GM10266 (cell line): ENCODE measurements around the gene HDAC9.

Source experiments
- DNase-seq: peaks from one replicate; pipeline ENCODE4 v3.0.0; 2012; ENCODE audit errors: extremely low spot score
- TF ChIP-seq, protein P1 (sequence below): IDR thresholded peaks from 2 replicates; pipeline ENCODE4 v1.5.1; 2012; ENCODE audit warnings: mild to moderate bottlenecking, low read depth; ENCODE audit not compliant: control insufficient read depth, insufficient read depth; ENCODE audit errors: missing control alignments

HDAC9 gene

DNA sequence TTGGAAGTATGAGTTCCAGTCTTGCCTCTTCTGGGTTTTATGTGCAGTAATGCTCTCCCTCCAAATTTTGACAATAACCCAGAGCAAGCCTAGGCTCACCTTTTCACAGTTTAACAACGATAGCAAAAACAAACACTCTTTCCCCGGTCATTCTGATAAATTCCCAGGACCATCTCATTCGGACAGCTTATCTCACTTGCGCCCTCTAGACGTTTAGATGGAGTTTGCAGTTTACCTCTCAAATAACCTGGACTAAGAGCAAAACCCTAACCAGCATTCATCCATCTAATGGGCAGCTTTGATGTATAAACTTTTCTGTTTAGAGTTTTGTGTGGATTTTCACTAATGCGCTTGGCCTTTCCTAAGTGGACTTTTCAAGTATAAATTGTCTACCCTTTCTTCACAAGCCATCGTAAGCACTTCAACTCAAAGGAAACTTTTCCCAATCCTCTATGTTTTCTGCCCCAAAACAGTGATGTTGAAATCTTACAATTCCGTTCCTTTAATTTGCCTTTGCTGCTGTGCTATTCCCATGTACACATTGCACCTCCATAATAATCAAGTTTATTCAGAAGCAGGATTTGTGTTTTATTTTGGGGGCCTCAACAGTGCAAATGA lies 114.9 kb downstream of the HDAC9 start:
- no peak for DNase-seq
- TF ChIP-seq, protein P1, sequence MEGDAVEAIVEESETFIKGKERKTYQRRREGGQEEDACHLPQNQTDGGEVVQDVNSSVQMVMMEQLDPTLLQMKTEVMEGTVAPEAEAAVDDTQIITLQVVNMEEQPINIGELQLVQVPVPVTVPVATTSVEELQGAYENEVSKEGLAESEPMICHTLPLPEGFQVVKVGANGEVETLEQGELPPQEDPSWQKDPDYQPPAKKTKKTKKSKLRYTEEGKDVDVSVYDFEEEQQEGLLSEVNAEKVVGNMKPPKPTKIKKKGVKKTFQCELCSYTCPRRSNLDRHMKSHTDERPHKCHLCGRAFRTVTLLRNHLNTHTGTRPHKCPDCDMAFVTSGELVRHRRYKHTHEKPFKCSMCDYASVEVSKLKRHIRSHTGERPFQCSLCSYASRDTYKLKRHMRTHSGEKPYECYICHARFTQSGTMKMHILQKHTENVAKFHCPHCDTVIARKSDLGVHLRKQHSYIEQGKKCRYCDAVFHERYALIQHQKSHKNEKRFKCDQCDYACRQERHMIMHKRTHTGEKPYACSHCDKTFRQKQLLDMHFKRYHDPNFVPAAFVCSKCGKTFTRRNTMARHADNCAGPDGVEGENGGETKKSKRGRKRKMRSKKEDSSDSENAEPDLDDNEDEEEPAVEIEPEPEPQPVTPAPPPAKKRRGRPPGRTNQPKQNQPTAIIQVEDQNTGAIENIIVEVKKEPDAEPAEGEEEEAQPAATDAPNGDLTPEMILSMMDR: peak; percentile 51

- no peak for DNase-seq
- TF ChIP-seq, protein P1: no peak
These were observed 119.3 kb downstream of the HDAC9 start for GRCh38 chr7:18614841-18615240.

GRCh38 chr7:18619311-18619710 lies 123.8 kb downstream of the HDAC9 start:
- TF ChIP-seq, protein P1: no peak
- no peak for DNase-seq

- TF ChIP-seq, protein P1: no peak
- DNase-seq: no peak
These were observed 127.8 kb downstream of the HDAC9 start for GRCh38 chr7:18623389-18623788.

DNA sequence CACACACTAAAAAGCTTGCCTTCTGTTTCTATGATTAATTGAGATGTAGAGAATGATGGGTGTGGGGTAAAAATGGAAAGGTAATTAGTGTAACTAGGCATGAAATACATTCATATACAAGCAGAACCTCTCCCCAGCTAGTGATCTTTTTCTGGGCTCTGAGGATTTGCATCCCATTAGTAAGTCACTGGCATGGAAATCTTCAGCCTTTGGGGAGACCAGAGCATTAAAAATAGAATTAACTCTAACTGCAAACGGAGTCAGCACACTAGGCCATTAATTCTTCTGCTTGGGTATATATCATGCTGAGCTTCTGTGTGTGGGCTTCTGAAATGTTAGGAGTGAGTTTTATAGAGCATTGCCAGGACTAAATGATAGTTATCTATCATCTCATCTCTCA lies 128.9 kb downstream of the HDAC9 start:
- DNase-seq: no peak
- TF ChIP-seq, protein P1: no peak

- TF ChIP-seq, protein P1: no peak
- DNase-seq: no peak
These were observed 130.5 kb downstream of the HDAC9 start for GRCh38 chr7:18626086-18626485.

- no peak for DNase-seq
- TF ChIP-seq, protein P1: no peak
These were observed 131.2 kb downstream of the HDAC9 start for GRCh38 chr7:18626717-18627116.
